Stimulated activated naive CD8-positive, alpha-beta T cell treated with anti-CD3 and anti-CD28 coated beads, Interleukin-15, Interleukin-2, amounts not matched to agents 100 ng/mL and 50 ng/mL, for 24 hours (primary cell): ENCODE results near the gene IRF2BPL.
A peak's percentile ranks its signal among the peaks of the same experiment; 100 is the strongest.

Experiments
- H3K27ac Mint-ChIP-seq: one replicate; pipeline ENCODE4 v1.8.0; 2021; ENCODE audit warnings: mild to moderate bottlenecking, mixed read lengths
- H3K27me3 Mint-ChIP-seq: one replicate; pipeline ENCODE4 v1.8.0; 2021; ENCODE audit warnings: mixed read lengths
- H3K36me3 Mint-ChIP-seq: one replicate; pipeline ENCODE4 v1.8.0; 2021; ENCODE audit warnings: low read depth, mixed read lengths
- H3K4me1 Mint-ChIP-seq: one replicate; pipeline ENCODE4 v1.8.0; 2021; ENCODE audit warnings: low read depth, mixed read lengths
- H3K4me3 Mint-ChIP-seq: one replicate; pipeline ENCODE4 v1.8.0; 2021; ENCODE audit warnings: mild to moderate bottlenecking, mixed read lengths
- H3K9me3 Mint-ChIP-seq: one replicate; pipeline ENCODE4 v1.8.0; 2021; ENCODE audit warnings: mixed read lengths

The IRF2BPL gene

DNA sequence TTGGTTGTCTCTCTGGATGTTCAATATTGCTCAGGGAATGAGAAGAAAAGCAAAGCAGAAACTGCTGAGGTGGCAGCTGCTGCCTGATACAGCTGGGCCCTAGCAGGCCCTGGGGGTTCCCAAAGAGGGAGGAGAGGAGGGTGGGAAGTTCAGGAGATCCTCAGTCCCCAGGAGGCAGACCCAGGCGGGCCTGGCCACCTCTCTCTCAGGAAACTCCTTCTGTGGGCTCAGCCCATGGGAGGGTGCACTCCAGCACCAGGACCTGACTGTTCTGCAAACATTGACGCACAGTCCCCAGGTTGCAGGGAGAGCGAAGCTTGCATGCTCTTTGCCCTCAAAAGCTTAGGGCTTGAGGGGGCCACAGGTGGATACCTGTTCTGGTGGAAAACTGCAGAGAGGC, 29.6 kb downstream of the IRF2BPL start:
- no peaks in the 10 kb centered on the region for H3K9me3 Mint-ChIP-seq
- no peaks in the 10 kb centered on the region for H3K36me3 Mint-ChIP-seq
- H3K4me3 Mint-ChIP-seq = no peak overlapping the region
- H3K27ac Mint-ChIP-seq = no peak overlapping the region
- peaks cover 41% of the 10 kb centered on the region for H3K4me1 Mint-ChIP-seq
- no peaks in the 10 kb centered on the region for H3K27me3 Mint-ChIP-seq

- no peak overlapping the region for H3K4me3 Mint-ChIP-seq
- no peak overlapping the region for H3K27ac Mint-ChIP-seq
- no peaks in the 10 kb centered on the region for H3K27me3 Mint-ChIP-seq
- H3K9me3 Mint-ChIP-seq = no peaks in the 10 kb centered on the region
- no peaks in the 10 kb centered on the region for H3K36me3 Mint-ChIP-seq
- H3K4me1 Mint-ChIP-seq = peaks cover 41% of the 10 kb centered on the region
Observed at GRCh38 chr14:76997257-76997970, 31.1 kb downstream of the IRF2BPL start.

DNA sequence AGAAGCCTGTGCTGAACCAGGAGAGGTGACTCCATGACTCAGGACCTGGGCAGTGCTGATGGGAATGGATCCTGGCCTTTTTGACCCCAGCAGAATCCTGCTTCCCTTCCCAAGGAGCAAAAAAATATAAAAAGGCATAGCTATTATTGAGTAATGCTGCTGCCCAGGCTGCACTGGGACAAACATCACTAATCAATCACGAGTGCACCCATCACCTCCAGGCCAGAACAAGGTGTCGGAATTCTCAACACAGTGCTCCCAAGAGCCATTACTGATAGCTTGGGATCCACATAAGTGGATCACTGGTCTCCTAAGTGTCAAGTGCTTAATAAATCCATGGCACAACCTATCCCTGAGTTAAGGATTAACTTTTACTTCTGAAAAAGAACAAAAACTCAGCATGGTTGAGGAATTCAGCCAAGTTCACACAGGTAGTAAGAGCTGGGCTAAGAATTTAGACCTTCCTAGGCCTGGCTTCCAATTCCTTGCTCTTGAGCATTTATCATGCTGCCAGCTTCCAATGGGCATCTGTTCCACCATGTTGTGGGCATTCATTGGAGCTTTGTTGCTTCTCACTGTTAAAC, 31.9 kb downstream of the IRF2BPL start:
- no peak overlapping the region for H3K4me3 Mint-ChIP-seq
- H3K36me3 Mint-ChIP-seq = no peaks in the 10 kb centered on the region
- H3K27me3 Mint-ChIP-seq = no peaks in the 10 kb centered on the region
- H3K9me3 Mint-ChIP-seq = no peaks in the 10 kb centered on the region
- no peak overlapping the region for H3K27ac Mint-ChIP-seq
- peaks cover 41% of the 10 kb centered on the region for H3K4me1 Mint-ChIP-seq

DNA sequence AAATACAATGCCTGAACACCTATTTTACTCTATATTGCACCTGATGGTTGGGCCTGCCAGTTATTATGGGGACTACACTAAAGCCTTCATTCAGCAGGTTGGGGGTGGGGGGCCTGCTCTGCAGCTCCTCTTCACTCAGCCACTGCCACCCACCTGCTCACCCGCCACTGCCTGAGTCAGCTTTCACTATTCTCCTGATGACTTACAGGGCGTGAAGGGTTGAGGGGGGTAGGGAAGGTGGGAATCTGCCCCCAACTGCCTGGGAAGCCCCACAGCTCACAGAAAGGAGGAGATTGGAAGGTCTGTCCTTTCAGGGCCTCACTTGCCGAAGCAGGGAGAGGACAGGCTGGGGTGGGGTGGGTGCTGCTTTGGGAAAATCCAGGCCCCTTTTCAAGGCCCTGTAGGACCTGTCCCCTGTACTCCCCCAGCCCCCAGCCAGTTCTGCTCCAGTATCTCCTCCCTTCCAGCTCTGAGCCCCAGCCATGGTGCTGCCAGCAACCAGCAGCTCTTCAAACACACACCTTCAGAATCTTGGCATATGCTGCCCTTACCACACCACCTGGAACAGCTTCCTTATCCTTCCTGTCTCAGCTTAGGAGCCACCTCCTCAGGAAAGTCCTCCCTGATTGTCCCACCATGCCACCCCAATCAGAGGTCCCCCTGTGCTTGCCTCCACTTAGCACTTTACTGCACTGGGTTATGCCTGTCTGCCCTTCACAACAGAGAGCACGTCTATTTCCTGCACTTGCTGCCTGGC, 33.1 kb downstream of the IRF2BPL start:
- Mint-ChIP-seq H3K27me3 (no peaks in the 10 kb centered on the region), H3K36me3 (no peaks in the 10 kb centered on the region), H3K4me1 (peaks cover 33% of the 10 kb centered on the region), H3K27ac (peak overlapping the region; percentile 37), H3K9me3 (no peaks in the 10 kb centered on the region), H3K4me3 (no peak overlapping the region)

DNA sequence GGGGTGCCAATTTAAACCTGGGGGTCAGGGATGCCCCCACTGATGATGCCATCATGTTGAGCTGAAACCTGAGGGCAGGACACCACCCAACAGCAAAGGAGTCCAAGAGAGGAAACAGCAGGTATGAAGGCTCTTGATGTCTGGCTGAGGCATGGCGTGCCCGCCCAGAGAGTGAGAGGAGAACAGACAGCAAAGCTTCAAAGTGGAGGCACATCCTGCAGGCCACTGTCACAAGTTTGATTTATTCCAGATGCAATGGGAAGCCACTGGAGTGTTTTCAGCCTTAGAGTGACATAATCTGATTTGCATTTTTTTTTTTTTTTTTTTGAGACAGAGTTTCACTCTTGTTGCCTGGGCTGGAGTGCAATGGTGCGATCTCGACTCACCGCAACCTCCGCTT, 34.8 kb downstream of the IRF2BPL start:
- Mint-ChIP-seq H3K4me1 (peaks cover 29% of the 10 kb centered on the region), H3K27me3 (no peaks in the 10 kb centered on the region), H3K9me3 (no peaks in the 10 kb centered on the region), H3K27ac (no peak overlapping the region), H3K36me3 (no peaks in the 10 kb centered on the region), H3K4me3 (no peak overlapping the region)

DNA sequence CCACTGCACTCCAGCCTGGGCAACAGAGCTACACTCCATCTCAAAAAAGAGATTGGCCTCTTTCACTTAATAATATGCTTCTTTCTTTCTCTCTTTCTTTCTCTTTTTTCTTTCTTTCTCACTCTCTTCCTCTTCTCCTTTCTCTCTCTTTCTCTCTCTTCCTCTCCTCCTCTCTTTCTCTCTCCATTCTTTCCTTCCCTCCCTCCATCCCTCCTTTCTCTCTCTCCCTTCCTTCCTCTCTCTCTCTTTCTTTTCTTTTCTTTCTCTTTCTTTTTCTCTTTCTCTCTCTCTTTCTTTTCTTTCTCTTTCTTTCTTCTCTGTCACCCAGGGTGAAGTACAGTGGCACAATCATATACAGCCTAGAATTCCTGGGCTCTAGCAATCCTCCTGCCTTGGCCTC, 38.4 kb downstream of the IRF2BPL start:
- no peaks in the 10 kb centered on the region for H3K36me3 Mint-ChIP-seq
- H3K4me3 Mint-ChIP-seq = no peak overlapping the region
- no peaks in the 10 kb centered on the region for H3K27me3 Mint-ChIP-seq
- peak overlapping the region; percentile 51 for H3K27ac Mint-ChIP-seq
- H3K9me3 Mint-ChIP-seq = no peaks in the 10 kb centered on the region
- peaks cover 17% of the 10 kb centered on the region for H3K4me1 Mint-ChIP-seq

GRCh38 chr14:76987956-76988520, 40.5 kb downstream of the IRF2BPL start:
- H3K4me1 Mint-ChIP-seq = peaks cover 9% of the 10 kb centered on the region
- H3K36me3 Mint-ChIP-seq = no peaks in the 10 kb centered on the region
- H3K9me3 Mint-ChIP-seq = no peaks in the 10 kb centered on the region
- peak overlapping the region; percentile 17 for H3K27ac Mint-ChIP-seq
- H3K4me3 Mint-ChIP-seq = no peak overlapping the region
- no peaks in the 10 kb centered on the region for H3K27me3 Mint-ChIP-seq

DNA sequence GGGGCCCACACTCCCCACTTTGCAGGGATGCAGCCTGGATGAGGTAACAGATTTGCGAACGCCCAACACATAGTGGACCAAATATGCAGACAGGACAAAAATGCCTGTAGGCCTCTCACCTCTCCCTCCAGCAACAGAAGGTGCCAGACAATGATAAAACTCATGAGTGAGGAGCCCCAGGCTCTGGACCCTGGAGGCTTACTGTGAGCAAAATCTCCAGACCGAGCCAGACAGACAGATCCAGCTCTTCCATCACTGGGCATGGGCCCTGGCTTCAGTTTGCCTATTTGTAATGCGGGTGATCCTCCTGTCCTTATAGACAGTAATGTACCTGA, 42.3 kb downstream of the IRF2BPL start:
- no peak overlapping the region for H3K27ac Mint-ChIP-seq
- no peaks in the 10 kb centered on the region for H3K27me3 Mint-ChIP-seq
- peaks cover 9% of the 10 kb centered on the region for H3K4me1 Mint-ChIP-seq
- no peak overlapping the region for H3K4me3 Mint-ChIP-seq
- peaks cover 7% of the 10 kb centered on the region for H3K9me3 Mint-ChIP-seq
- H3K36me3 Mint-ChIP-seq = no peaks in the 10 kb centered on the region

- peaks cover 9% of the 10 kb centered on the region for H3K4me1 Mint-ChIP-seq
- no peaks in the 10 kb centered on the region for H3K27me3 Mint-ChIP-seq
- H3K9me3 Mint-ChIP-seq = peaks cover 10% of the 10 kb centered on the region
- no peaks in the 10 kb centered on the region for H3K36me3 Mint-ChIP-seq
- no peak overlapping the region for H3K4me3 Mint-ChIP-seq
- no peak overlapping the region for H3K27ac Mint-ChIP-seq
Observed at GRCh38 chr14:76985540-76986230, 42.8 kb downstream of the IRF2BPL start.

- no peak overlapping the region for H3K27ac Mint-ChIP-seq
- H3K4me1 Mint-ChIP-seq = peaks cover 9% of the 10 kb centered on the region
- peaks cover 10% of the 10 kb centered on the region for H3K9me3 Mint-ChIP-seq
- H3K36me3 Mint-ChIP-seq = no peaks in the 10 kb centered on the region
- H3K4me3 Mint-ChIP-seq = no peak overlapping the region
- no peaks in the 10 kb centered on the region for H3K27me3 Mint-ChIP-seq
Observed at GRCh38 chr14:76984787-76985375, 43.6 kb downstream of the IRF2BPL start.

DNA sequence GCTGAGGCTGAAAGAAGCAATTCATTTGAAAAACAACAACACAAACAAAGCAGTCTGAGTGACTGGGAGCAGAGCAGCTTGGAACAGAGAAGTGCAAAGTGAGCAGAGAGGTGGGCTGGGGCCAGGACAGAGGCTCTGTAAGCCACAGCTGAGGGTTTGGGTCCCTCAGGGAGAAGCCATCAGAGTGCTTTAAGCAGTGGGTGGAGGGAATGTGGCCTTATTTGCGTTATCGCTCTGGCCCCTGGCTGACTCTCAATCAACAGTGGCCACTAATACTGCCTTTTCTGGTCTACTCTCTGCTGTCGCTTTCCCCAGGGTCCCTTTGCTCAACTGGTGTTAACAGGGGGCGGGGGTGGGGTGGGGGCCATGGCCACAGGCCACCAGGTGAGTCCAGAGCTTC, 44.2 kb downstream of the IRF2BPL start:
- Mint-ChIP-seq H3K36me3 (no peaks in the 10 kb centered on the region), H3K27me3 (no peaks in the 10 kb centered on the region), H3K4me1 (peaks cover 12% of the 10 kb centered on the region), H3K4me3 (no peak overlapping the region), H3K27ac (peak overlapping the region; percentile 17), H3K9me3 (peaks cover 10% of the 10 kb centered on the region)

GRCh38 chr14:76981670-76982069, 46.8 kb downstream of the IRF2BPL start:
- peaks cover 27% of the 10 kb centered on the region for H3K4me1 Mint-ChIP-seq
- no peaks in the 10 kb centered on the region for H3K27me3 Mint-ChIP-seq
- peaks cover 10% of the 10 kb centered on the region for H3K9me3 Mint-ChIP-seq
- H3K36me3 Mint-ChIP-seq = no peaks in the 10 kb centered on the region
- H3K27ac Mint-ChIP-seq = no peak overlapping the region
- H3K4me3 Mint-ChIP-seq = no peak overlapping the region

DNA sequence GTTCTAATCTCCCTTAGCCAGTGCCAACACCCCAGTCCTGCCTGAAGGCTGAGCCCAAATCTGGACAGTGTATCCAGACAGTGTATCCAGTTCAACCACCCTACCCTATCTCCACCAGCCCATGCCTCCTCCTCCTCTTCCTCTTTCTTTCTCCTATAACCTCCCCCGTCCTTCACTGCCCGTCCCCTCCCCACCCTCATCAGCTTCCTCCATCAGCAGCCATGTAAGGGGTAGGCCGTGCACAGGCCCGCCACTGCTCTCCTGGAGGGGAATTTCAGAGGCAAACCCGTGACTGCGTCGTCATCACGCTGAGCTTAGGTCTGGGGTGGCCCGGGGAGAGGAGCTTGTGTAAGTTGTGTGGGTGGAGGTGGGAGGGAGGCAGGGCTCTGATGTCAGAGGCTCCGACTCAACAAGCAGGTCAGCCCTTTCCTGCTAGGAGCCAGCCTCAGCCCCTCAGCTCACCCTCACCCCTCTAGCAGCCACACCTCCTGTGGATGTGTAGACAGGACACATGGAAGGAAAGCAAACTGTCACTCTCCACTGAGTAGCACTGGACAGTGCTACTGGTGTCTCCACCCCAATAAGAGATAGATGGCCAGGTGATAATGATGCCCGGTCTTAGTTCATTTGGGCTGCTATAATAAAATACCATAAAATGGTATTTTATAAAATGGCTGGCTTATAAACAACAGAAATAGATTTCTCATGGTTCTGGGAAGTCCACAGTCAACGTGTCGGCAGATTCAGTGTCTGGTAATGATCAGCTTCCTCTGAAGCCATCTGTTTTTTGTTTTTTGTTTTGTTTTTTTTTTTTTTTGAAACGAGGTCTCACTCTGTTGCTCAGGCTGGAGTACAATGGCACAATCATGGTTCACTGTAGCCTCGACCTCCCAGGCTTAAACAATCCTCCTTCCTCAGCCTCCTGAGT, 50.5 kb downstream of the IRF2BPL start:
- Mint-ChIP-seq H3K27me3 (no peaks in the 10 kb centered on the region), H3K27ac (peak overlapping the region; percentile 89), H3K36me3 (no peaks in the 10 kb centered on the region), H3K4me3 (peak overlapping the region; percentile 58), H3K4me1 (peaks cover 42% of the 10 kb centered on the region), H3K9me3 (peaks cover 10% of the 10 kb centered on the region)
